ENCODE measurements around the gene TASOR2.
A peak's percentile ranks its signal among the peaks of the same experiment; 100 is the strongest.

Gene TASOR2

GRCh38 chr10:5684318-5684970 lies at the start of gene TASOR2:
Gene TASOR2 (plus strand): TSS chr10:5684838. CDS start chr10:5720643, 35,805 bp downstream.
- peak; percentile 96 for DNase-seq (ENCODE audit: low read depth)

GRCh38 chr10:5634918-5635317 lies 49.7 kb upstream of the TASOR2 start:
- no peak for DNase-seq (ENCODE audit: low read depth)

GRCh38 chr10:5638494-5638893 lies 46.1 kb upstream of the TASOR2 start:
- DNase-seq (ENCODE audit: low read depth), result no peak

GRCh38 chr10:5639066-5639465 lies 45.6 kb upstream of the TASOR2 start:
- DNase-seq (ENCODE audit: low read depth), result no peak

- no peak for DNase-seq (ENCODE audit: low read depth)
These were observed 44.6 kb upstream of the TASOR2 start for GRCh38 chr10:5640036-5640435.

GRCh38 chr10:5640501-5640900 lies 44.1 kb upstream of the TASOR2 start:
- no peak for DNase-seq (ENCODE audit: low read depth)

GRCh38 chr10:5641501-5641900 lies 43.1 kb upstream of the TASOR2 start:
- DNase-seq (ENCODE audit: low read depth), result no peak

- no peak for DNase-seq (ENCODE audit: low read depth)
These were observed 41.1 kb upstream of the TASOR2 start for GRCh38 chr10:5643346-5644067.

- DNase-seq (ENCODE audit: low read depth), result no peak
These were observed 39.7 kb upstream of the TASOR2 start for GRCh38 chr10:5644930-5645329.

GRCh38 chr10:5645375-5645774 lies 39.3 kb upstream of the TASOR2 start:
- DNase-seq (ENCODE audit: low read depth), result no peak

- DNase-seq (ENCODE audit: low read depth), result no peak
These were observed 38.6 kb upstream of the TASOR2 start for GRCh38 chr10:5645944-5646617.

GRCh38 chr10:5647507-5648240 lies 37.0 kb upstream of the TASOR2 start:
- no peak for DNase-seq (ENCODE audit: low read depth)

- no peak for DNase-seq (ENCODE audit: low read depth)
These were observed 35.9 kb upstream of the TASOR2 start for GRCh38 chr10:5648494-5649457.

GRCh38 chr10:5649746-5650145 lies 34.9 kb upstream of the TASOR2 start:
- no peak for DNase-seq (ENCODE audit: low read depth)

GRCh38 chr10:5650664-5651387 lies 33.8 kb upstream of the TASOR2 start:
- DNase-seq (ENCODE audit: low read depth), result no peak

- DNase-seq (ENCODE audit: low read depth), result no peak
These were observed 33.3 kb upstream of the TASOR2 start for GRCh38 chr10:5651388-5651764.

- no peak for DNase-seq (ENCODE audit: low read depth)
These were observed 31.9 kb upstream of the TASOR2 start for GRCh38 chr10:5652746-5653145.

GRCh38 chr10:5654218-5654755 lies 30.4 kb upstream of the TASOR2 start:
- no peak for DNase-seq (ENCODE audit: low read depth)

GRCh38 chr10:5655121-5655520 lies 29.5 kb upstream of the TASOR2 start:
- DNase-seq (ENCODE audit: low read depth), result no peak
